ENCODE data around the gene TAOK3.

Gene TAOK3

GRCh38 chr12:118183155-118183554 is 189.6 kb downstream of the TAOK3 start:
- DNase-seq (ENCODE audit: low read depth) = no peak
- H3K4me3 ChIP-seq (ENCODE audit: low read depth, low read length) = no peak overlapping the region
- TF ChIP-seq, protein P1, sequence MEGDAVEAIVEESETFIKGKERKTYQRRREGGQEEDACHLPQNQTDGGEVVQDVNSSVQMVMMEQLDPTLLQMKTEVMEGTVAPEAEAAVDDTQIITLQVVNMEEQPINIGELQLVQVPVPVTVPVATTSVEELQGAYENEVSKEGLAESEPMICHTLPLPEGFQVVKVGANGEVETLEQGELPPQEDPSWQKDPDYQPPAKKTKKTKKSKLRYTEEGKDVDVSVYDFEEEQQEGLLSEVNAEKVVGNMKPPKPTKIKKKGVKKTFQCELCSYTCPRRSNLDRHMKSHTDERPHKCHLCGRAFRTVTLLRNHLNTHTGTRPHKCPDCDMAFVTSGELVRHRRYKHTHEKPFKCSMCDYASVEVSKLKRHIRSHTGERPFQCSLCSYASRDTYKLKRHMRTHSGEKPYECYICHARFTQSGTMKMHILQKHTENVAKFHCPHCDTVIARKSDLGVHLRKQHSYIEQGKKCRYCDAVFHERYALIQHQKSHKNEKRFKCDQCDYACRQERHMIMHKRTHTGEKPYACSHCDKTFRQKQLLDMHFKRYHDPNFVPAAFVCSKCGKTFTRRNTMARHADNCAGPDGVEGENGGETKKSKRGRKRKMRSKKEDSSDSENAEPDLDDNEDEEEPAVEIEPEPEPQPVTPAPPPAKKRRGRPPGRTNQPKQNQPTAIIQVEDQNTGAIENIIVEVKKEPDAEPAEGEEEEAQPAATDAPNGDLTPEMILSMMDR (IDR thresholded peaks at IDR 0.05; ENCODE audit: low read depth, low read length, missing control alignments) = no peak

- DNase-seq (ENCODE audit: low read depth) = peak; percentile 38
- H3K4me3 ChIP-seq (ENCODE audit: low read depth, low read length) = no peak overlapping the region
- TF ChIP-seq, protein P1 (IDR thresholded peaks at IDR 0.05; ENCODE audit: low read depth, low read length, missing control alignments) = no peak
Measured at GRCh38 chr12:118175823-118176447, 196.8 kb downstream of the TAOK3 start.

DNA sequence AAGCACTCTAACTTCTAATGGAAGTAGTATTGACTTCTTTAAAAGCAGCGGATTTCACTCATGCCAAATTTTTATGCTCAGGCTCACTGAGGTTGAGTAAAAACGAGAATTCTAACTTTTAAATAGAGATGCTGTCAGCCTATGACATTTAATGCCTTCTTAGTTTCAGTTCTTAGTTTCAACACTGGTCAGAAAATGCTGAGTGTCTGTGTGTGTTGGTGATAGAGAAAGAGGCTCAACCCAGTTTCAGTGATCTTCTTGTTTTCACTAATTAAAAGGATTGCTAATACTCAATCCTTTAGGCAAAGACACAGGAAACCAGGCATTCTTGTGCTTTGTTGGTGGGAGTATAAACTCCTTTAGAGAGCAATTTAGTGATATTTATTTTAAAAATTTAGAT is 205.8 kb downstream of the TAOK3 start:
- H3K4me3 ChIP-seq (ENCODE audit: low read depth, low read length) = no peak overlapping the region
- DNase-seq (ENCODE audit: low read depth) = peak; percentile 82
- TF ChIP-seq, protein P1 (IDR thresholded peaks at IDR 0.05; ENCODE audit: low read depth, low read length, missing control alignments) = no peak

GRCh38 chr12:118164798-118165486 is 207.8 kb downstream of the TAOK3 start:
- TF ChIP-seq, protein P1 (IDR thresholded peaks at IDR 0.05; ENCODE audit: low read depth, low read length, missing control alignments) = peak; percentile 38
- DNase-seq (ENCODE audit: low read depth) = no peak
- H3K4me3 ChIP-seq (ENCODE audit: low read depth, low read length) = no peak overlapping the region

DNA sequence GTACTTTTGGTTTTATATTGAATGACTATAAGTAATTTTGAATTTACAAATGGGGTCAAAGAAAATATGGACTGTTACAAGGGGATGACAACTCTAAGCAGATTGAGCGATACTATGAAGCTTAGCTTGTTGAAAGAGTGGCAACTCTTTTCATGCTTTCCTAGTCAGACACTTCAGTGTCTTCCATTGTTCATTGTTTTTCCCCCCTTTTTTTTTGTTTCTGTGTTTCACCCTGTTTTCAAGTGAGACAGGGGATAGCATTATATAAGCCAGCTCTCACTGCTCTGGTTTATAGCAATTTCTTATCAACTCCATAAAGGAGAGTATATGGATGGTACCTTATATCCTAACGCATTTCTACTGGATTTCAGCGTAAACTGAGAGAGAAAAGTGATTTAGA is 212.2 kb downstream of the TAOK3 start:
- TF ChIP-seq, protein P1 (IDR thresholded peaks at IDR 0.05; ENCODE audit: low read depth, low read length, missing control alignments) = no peak
- no peak overlapping the region for H3K4me3 ChIP-seq (ENCODE audit: low read depth, low read length)
- no peak for DNase-seq (ENCODE audit: low read depth)

DNA sequence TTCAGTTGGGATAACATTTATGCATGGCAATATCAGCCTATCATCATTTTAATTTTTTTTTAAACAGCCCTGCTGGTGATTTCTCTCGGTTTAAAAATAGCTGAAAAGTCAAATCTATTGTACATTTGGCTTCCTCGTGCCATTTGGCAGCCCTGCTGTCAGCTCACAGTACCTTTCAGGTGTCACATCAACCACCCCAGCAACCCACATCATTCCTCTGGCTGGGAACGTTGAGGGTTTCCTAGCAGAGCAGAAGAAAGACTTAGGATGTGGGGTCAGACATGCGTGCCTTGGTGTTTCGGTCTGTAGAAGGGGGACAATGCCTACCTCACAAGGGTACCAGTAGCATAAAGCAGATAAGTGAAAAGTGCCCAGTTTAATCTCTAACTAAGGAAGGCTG is 221.0 kb downstream of the TAOK3 start:
- no peak overlapping the region for H3K4me3 ChIP-seq (ENCODE audit: low read depth, low read length)
- TF ChIP-seq, protein P1 (IDR thresholded peaks at IDR 0.05; ENCODE audit: low read depth, low read length, missing control alignments) = no peak
- DNase-seq (ENCODE audit: low read depth) = no peak

DNA sequence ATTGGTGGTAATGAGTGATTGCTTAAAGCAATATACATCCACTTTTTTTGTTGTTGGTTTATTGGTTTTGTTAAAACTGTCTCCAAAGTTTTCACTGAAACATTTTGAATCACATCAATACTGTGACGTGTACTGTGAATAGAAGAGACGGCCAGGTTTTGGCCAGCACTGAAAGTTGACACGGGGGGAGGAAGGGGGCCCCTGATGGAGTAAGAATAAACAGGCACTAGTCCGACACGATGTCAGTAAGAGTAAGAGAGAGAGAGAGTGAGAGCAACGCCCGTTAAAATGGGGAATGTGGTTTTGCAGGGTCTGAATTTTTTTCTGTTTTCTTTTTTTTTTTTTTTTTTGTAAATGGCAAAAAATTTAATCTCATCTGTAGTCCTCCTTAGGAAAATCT is 222.1 kb downstream of the TAOK3 start:
- TF ChIP-seq, protein P1 (IDR thresholded peaks at IDR 0.05; ENCODE audit: low read depth, low read length, missing control alignments) = no peak
- DNase-seq (ENCODE audit: low read depth) = no peak

More for the DNA sequence above, 222.1 kb downstream of the TAOK3 start:
- no peak overlapping the region for H3K4me3 ChIP-seq (ENCODE audit: low read depth, low read length)
